Stomach (tissue), 4 donors: ENCODE results near the gene BMAL2.

Experiments
- EP300 ChIP-seq: sonication (generic); formaldehyde crosslinking; IDR thresholded peaks from one replicate; pipeline ENCODE4 v1.6.1; 2017; ENCODE audit warnings: antibody characterized with exemption
- POLR2A ChIP-seq, 4 donors: fragments of 450-650 bp; IDR thresholded peaks; one replicate each; pipeline ENCODE4 v1.6.1; 2016; ENCODE audit warnings: antibody characterized with exemption in 4 of 4, control low read depth in 2 of 4, mild to moderate bottlenecking in 1 of 4, moderate library complexity in 1 of 4
- POLR2AphosphoS5 ChIP-seq, 3 donors: sonication (generic); formaldehyde crosslinking; IDR thresholded peaks; one replicate each; pipeline ENCODE4 v1.6.1; 2016; ENCODE audit warnings: antibody characterized with exemption in 3 of 3
- TF ChIP-seq, protein P1 (sequence below), 7 experiments: fragments of 450-650 bp in 4 of 7; fragments of 200-600 bp in 3 of 7; sonication (generic) in 3 of 7; IDR thresholded peaks; one replicate each; pipeline ENCODE4 v1.5.1; 2016 to 2019; ENCODE audit warnings: antibody characterized with exemption in 7 of 7, control low read depth in 2 of 7, mild to moderate bottlenecking in 1 of 7

DNA sequence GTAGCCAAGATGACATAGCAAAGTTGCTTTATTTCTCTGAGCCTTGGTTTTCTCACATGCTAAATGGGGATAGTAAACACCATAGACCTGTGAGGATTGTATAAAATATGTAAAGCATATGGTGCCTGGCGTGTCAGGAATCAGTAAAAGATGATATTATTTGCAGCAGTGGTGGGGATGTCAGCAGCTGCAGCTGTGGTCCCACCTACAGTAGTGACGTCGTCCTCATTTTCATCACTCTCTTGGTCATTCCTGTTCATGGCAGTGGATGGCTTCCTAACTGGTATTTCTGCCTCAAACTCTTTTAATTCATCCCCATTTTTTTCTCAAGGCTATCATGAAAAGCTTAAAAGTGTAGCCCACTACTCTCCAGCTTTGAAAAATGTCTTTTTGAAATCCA is 12.1 kb downstream of the BMAL2 start:
- TF ChIP-seq POLR2AphosphoS5 (IDR thresholded peaks at IDR 0.05) (no peak), EP300 (no peak), POLR2A (IDR thresholded peaks at IDR 0.05) (no peak)
- TF ChIP-seq, protein P1, sequence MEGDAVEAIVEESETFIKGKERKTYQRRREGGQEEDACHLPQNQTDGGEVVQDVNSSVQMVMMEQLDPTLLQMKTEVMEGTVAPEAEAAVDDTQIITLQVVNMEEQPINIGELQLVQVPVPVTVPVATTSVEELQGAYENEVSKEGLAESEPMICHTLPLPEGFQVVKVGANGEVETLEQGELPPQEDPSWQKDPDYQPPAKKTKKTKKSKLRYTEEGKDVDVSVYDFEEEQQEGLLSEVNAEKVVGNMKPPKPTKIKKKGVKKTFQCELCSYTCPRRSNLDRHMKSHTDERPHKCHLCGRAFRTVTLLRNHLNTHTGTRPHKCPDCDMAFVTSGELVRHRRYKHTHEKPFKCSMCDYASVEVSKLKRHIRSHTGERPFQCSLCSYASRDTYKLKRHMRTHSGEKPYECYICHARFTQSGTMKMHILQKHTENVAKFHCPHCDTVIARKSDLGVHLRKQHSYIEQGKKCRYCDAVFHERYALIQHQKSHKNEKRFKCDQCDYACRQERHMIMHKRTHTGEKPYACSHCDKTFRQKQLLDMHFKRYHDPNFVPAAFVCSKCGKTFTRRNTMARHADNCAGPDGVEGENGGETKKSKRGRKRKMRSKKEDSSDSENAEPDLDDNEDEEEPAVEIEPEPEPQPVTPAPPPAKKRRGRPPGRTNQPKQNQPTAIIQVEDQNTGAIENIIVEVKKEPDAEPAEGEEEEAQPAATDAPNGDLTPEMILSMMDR (IDR thresholded peaks at IDR 0.05): no peak
